Heart right ventricle (tissue), 16 donors: ENCODE measurements around the gene PGAM2. TPM values are rescaled to one million over a fixed set of nuclear protein-coding genes. Genes with fewer than 3 reads are reported as not detected.

ENCODE experiments used
- ATAC-seq, 8 donors: fragments of 200-7000 bp; cut with Tn5 transposase; one replicate each; pipeline ENCODE4 v1.9.1; 2020; ENCODE audit warnings: mild to moderate bottlenecking in 8 of 8, moderate library complexity in 8 of 8, moderate number of reproducible peaks in 1 of 8
- DNase-seq, 2 donors: peaks; one replicate each; pipeline ENCODE4 v3.0.0-alpha.2; 2020
- H3K27ac ChIP-seq, 10 donors: fragments of 200-600 bp; sonication (generic) in 2 of 10; one replicate each; pipeline versions ENCODE4 v1.5.0 to v1.8.0; 2020 to 2022; ENCODE audit warnings: mild to moderate bottlenecking in 3 of 10
- H3K27me3 ChIP-seq, 7 donors: fragments of 200-600 bp; one replicate each; pipeline ENCODE4 v1.8.0; 2021 to 2022; ENCODE audit warnings: mild to moderate bottlenecking in 2 of 7
- H3K36me3 ChIP-seq, 9 donors: fragments of 200-600 bp; sonication (generic) in 1 of 9; one replicate each; pipeline versions ENCODE4 v1.5.0 to v1.8.0; 2020 to 2022; ENCODE audit warnings: mild to moderate bottlenecking in 2 of 9
- H3K4me1 ChIP-seq, 9 donors: fragments of 200-600 bp; sonication (generic) in 1 of 9; one replicate each; pipeline versions ENCODE4 v1.5.0 to v1.8.0; 2020 to 2022; ENCODE audit warnings: mild to moderate bottlenecking in 4 of 9
- H3K4me3 ChIP-seq, 10 donors: fragments of 200-600 bp; sonication (generic) in 2 of 10; one replicate each; pipeline versions ENCODE4 v1.5.0 to v1.8.0; 2020 to 2022; ENCODE audit warnings: mild to moderate bottlenecking in 7 of 10, moderate library complexity in 2 of 10
- H3K9me3 ChIP-seq, 11 donors: fragments of 200-600 bp in 10 of 11; sonication (generic) in 2 of 11; one replicate each; pipeline versions ENCODE4 v1.5.0 to v1.8.0; 2013 to 2022; ENCODE audit warnings: mild to moderate bottlenecking in 2 of 11, control low read depth in 1 of 11, moderate library complexity in 1 of 11
- CTCF ChIP-seq, 9 donors: fragments of 200-600 bp; sonication (generic) in 2 of 9; IDR thresholded peaks; one replicate each; pipeline versions ENCODE4 v1.5.0 to v1.8.0; 2021 to 2022; ENCODE audit warnings: antibody characterized with exemption in 9 of 9, mild to moderate bottlenecking in 5 of 9, moderate library complexity in 1 of 9
- WGBS, 2 donors: extraction: QIAGEN DNeasy Blood & Tissue Kit; methylation state at CpG; one replicate each; pipeline ENCODE4 v1.1.7; 2013; ENCODE audit warnings: inconsistent platforms in 1 of 2; 5-methylcytosine and 5-hydroxymethylcytosine counted together
- intact Hi-C, 10 donors: fragments of 100-400 bp; cut with DNase I; formaldehyde crosslinking; loops; one replicate each; pipeline versions ENCODE4 v1.11.1 to v1.14.2; 2022
- polyA plus RNA-seq, 2 donors: library from polyadenylated mRNA; stranded (reverse); fragments of 200-250 nt; gene quantifications; one replicate each; pipeline ENCODE4 v1.2.3, GENCODE V29; 2013
- total RNA-seq, 10 donors: library from RNA; stranded (reverse); fragmentation: NEBNext Ultra II Directional in 3 of 10; extraction: Animal tissue kit (Norgen Biotek cat#: 25700) in 3 of 10; gene quantifications; one replicate each; pipeline versions ENCODE4 v1.2.1 to v1.2.4, GENCODE V29; 2021 to 2023
- donor health status: Arrhythmogenic right ventricular cardiomyopathy.
- donor health status: ischemic (EF 13 %, LVEDD 7.1; RV severe dilation, severe dysfunction).
- donor health status: healthy with polysubstance abuse.
- donor health status: DM: no; HTN: yes; CAD: no.
- donor health status: DM: no; HTN: no; CAD: no.
- donor health status: ischemic (EF 25% LVEDD 6.9; RV normal size, moderate dysfunction).
- donor health status: ischemic (EF 25% LVEDD 5.7; RV mildly dilated, moderate dysfunction).
- donor health status: healthy.
- donor health status: DM: yes; HTN: yes; CAD: no.
- donor health status: Ischemic cardiomyopathy.
- donor health status: ischemic (EF 35%, LVEDD 5.7; RV mildly dilated, moderate dysfunction).
- donor health status: nonischemic (EF 11% LVEDD 7.7; RV severe dilation, severe dysfunction).
- donor health status: DM: yes; HTN: yes; CAD: no.
- donor health status: PGD.
- donor health status: ischemic (EF 29% LVEDD 5.4; RV normal size, mild dysfunction).
- donor health status: nonischemic (EF 23%, LVEDD 6.1; RV moderate dilation, normal function).

The PGAM2 gene
- total and polyA plus RNA-seq, 12 donors = 367 to 2,327 (median 557) TPM

GRCh38 chr7:44102846-44103565, 37.6 kb upstream of the PGAM2 start:
- peaks cover 0 to 26% (median 0%) of the 10 kb centered on the region in 7 donors for H3K27me3 ChIP-seq
- DNase-seq = no peak
- ATAC-seq = no peak
- H3K27ac ChIP-seq = peak overlapping the region in 9 of 10 donors; percentile 13 to 91 (median 74)
- H3K4me3 ChIP-seq = no peak overlapping the region
- peaks cover 0 to 11% (median 0%) of the 10 kb centered on the region in 9 donors for H3K36me3 ChIP-seq
- peaks cover 3 to 68% (median 20%) of the 10 kb centered on the region in 9 donors for H3K4me1 ChIP-seq
- TF ChIP-seq CTCF (IDR thresholded peaks at IDR 0.05) = no peak
- 78 to 91% methylated on average over 8 of the region's 8 CpGs for WGBS, 2 donors
- intact Hi-C loops = no loop called here
- no peaks in the 10 kb centered on the region for H3K9me3 ChIP-seq

DNA sequence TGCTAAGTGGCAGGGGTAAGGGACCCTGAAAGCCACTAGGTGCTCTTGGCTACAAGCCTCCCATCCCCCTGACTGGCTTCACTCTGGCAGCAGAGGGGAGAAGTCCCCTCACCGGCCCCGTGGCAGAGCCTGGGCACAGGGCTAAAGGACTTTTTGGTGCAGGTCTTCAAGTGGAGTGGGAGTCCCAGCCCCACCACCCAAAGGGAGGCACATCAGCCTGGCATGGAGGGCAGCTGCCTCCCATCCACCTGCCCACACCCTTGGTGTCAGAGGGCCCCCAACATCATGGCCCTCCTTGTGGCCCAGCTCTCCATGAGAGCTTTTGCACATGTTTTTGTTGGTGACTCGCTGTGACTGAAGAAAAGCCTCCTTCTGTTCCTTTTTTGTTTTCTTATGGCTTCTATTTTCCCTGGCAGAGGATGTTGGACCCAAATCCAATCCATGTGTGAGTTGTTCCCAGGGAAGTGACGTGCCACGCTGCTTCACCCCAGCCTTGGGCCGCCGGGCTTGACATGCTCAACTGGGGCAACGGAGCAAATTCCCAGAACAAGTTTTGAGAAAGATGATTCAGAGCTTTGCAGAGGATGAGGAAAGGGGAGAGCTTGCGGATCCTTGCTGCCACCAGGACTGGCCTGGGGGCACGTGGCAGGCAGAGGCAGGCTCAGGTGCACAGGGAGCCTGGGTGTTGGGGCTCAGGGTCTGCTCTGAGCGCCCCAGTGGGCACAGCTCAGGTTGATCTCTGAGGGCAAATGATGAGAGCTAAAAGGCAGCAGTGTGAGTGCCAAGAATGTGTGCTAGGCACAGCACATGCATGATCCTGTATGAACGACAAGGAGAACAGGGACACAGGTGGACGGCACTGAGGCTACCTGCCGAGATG, 36.8 kb upstream of the PGAM2 start:
- Histone ChIP-seq H3K9me3 (no peaks in the 10 kb centered on the region), H3K4me1 (peaks cover 3 to 68% (median 20%) of the 10 kb centered on the region in 9 donors), H3K27me3 (peaks cover 0 to 26% (median 0%) of the 10 kb centered on the region in 7 donors), H3K27ac (peak overlapping the region in 9 of 10 donors; percentile 54 to 91 (median 74)), H3K36me3 (peaks cover 0 to 3% (median 0%) of the 10 kb centered on the region in 9 donors), H3K4me3 (no peak overlapping the region)
- intact Hi-C loops = no loop called here
- peak in 1 of 2 donors; percentile 40 for DNase-seq
- no peak for TF ChIP-seq CTCF (IDR thresholded peaks at IDR 0.05)
- WGBS, 2 donors = 85 to 88% methylated on average over 14 of the region's 14 CpGs
- ATAC-seq = peak in 4 of 8 donors; percentile 4 to 43 (median 14)

GRCh38 chr7:44101303-44101965, 36.1 kb upstream of the PGAM2 start:
- peaks cover 0 to 26% (median 0%) of the 10 kb centered on the region in 7 donors for H3K27me3 ChIP-seq
- no peaks in the 10 kb centered on the region for H3K36me3 ChIP-seq
- H3K9me3 ChIP-seq = no peaks in the 10 kb centered on the region
- DNase-seq = no peak
- TF ChIP-seq CTCF (IDR thresholded peaks at IDR 0.05) = no peak
- ATAC-seq = no peak
- H3K27ac ChIP-seq = peak overlapping the region in 9 of 10 donors; percentile 54 to 91 (median 74)
- peaks cover 3 to 68% (median 20%) of the 10 kb centered on the region in 9 donors for H3K4me1 ChIP-seq
- no peak overlapping the region for H3K4me3 ChIP-seq
- intact Hi-C loops = no loop called here
- WGBS, 2 donors = 88 to 89% methylated on average over 3 of the region's 3 CpGs
